ENCODE measurements around the gene ACAD11. TPM values are rescaled to one million over a fixed set of nuclear protein-coding genes. Genes with fewer than 3 reads are reported as not detected.
A peak's percentile ranks its signal among the peaks of the same experiment; 100 is the strongest.

The ACAD11 gene
- total RNA-seq, 2 donors from 2014 or later: 28.8 to 52.1 TPM

GRCh38 chr3:132549169-132549568 is 110.4 kb downstream of the ACAD11 start:
- H3K4me1 ChIP-seq: peaks cover 65% of the 10 kb centered on the region
- H3K27ac ChIP-seq: peak overlapping the region; percentile 31 to 68 (median 58)
- 44 to 49% methylated on average over 8 of the region's 8 CpGs for WGBS, 2 donors
- ATAC-seq (peak; percentile 75), DNase-seq (peak; percentile 48 to 64 (median 52))
- intact Hi-C loops (cut with DNase I): no loop called here
- TF ChIP-seq CTCF (IDR thresholded peaks at IDR 0.05) (no peak), POLR2A (IDR thresholded peaks at IDR 0.05) (no peak)
- H3K4me3 ChIP-seq: no peak overlapping the region
- no peaks in the 10 kb centered on the region for H3K9me3 ChIP-seq
- no peaks in the 10 kb centered on the region for H3K27me3 ChIP-seq
- no peaks in the 10 kb centered on the region for H3K36me3 ChIP-seq (replicated peaks in 1 of 2; ENCODE audit: insufficient read depth in 1 of 2, low read depth in 2 of 2)

- intact Hi-C loops (cut with DNase I): no loop called here
- H3K36me3 ChIP-seq (replicated peaks in 1 of 2; ENCODE audit: insufficient read depth in 1 of 2, low read depth in 2 of 2): no peaks in the 10 kb centered on the region
- 91 to 96% methylated on average over 3 of the region's 3 CpGs for WGBS, 2 donors
- H3K9me3 ChIP-seq: no peaks in the 10 kb centered on the region
- TF ChIP-seq CTCF (IDR thresholded peaks at IDR 0.05) (no peak), POLR2A (IDR thresholded peaks at IDR 0.05) (no peak)
- H3K27me3 ChIP-seq: no peaks in the 10 kb centered on the region
- DNase-seq: no peak
- no peak overlapping the region for H3K27ac ChIP-seq
- H3K4me3 ChIP-seq: no peak overlapping the region
- no peak for ATAC-seq
- H3K4me1 ChIP-seq: peaks cover 39% of the 10 kb centered on the region
Observed at GRCh38 chr3:132545471-132545870, 114.1 kb downstream of the ACAD11 start.

GRCh38 chr3:132544130-132544529 is 115.5 kb downstream of the ACAD11 start:
- Histone ChIP-seq H3K4me3 (no peak overlapping the region), H3K36me3 (replicated peaks in 1 of 2; ENCODE audit: insufficient read depth in 1 of 2, low read depth in 2 of 2) (no peaks in the 10 kb centered on the region), H3K9me3 (no peaks in the 10 kb centered on the region), H3K4me1 (peaks cover 26% of the 10 kb centered on the region), H3K27ac (no peak overlapping the region), H3K27me3 (no peaks in the 10 kb centered on the region)
- 95 to 97% methylated on average over 2 of the region's 2 CpGs for whole genome bisulfite sequencing, 2 donors
- intact Hi-C loops (cut with DNase I): no loop called here
- ATAC-seq (no peak), DNase-seq (no peak)
- TF ChIP-seq POLR2A (IDR thresholded peaks at IDR 0.05): no peak
- no peak for TF ChIP-seq CTCF (IDR thresholded peaks at IDR 0.05)

GRCh38 chr3:132543011-132543739 is 116.4 kb downstream of the ACAD11 start:
- ATAC-seq (peak; percentile 55), DNase-seq (no peak)
- H3K36me3 ChIP-seq (replicated peaks in 1 of 2; ENCODE audit: insufficient read depth in 1 of 2, low read depth in 2 of 2): no peaks in the 10 kb centered on the region
- no peaks in the 10 kb centered on the region for H3K27me3 ChIP-seq
- no peak for TF ChIP-seq POLR2A (IDR thresholded peaks at IDR 0.05)
- no peak for TF ChIP-seq CTCF (IDR thresholded peaks at IDR 0.05)
- WGBS, 2 donors: 40 to 45% methylated on average over 2 of the region's 2 CpGs
- peak overlapping the region; percentile 11 to 62 (median 32) for H3K27ac ChIP-seq
- no peak overlapping the region for H3K4me3 ChIP-seq
- intact Hi-C loops (cut with DNase I): no loop called here
- peaks cover 23% of the 10 kb centered on the region for H3K4me1 ChIP-seq
- no peaks in the 10 kb centered on the region for H3K9me3 ChIP-seq

GRCh38 chr3:132542577-132542976 is 117.0 kb downstream of the ACAD11 start:
- no peaks in the 10 kb centered on the region for H3K27me3 ChIP-seq
- H3K4me1 ChIP-seq: peaks cover 26% of the 10 kb centered on the region
- no peaks in the 10 kb centered on the region for H3K9me3 ChIP-seq
- intact Hi-C loops (cut with DNase I): no loop called here
- DNase-seq: no peak
- H3K36me3 ChIP-seq (replicated peaks in 1 of 2; ENCODE audit: insufficient read depth in 1 of 2, low read depth in 2 of 2): no peaks in the 10 kb centered on the region
- WGBS, 2 donors: 70 to 86% methylated on average over 2 of the region's 2 CpGs
- no peak overlapping the region for H3K4me3 ChIP-seq
- ATAC-seq: no peak
- TF ChIP-seq CTCF (IDR thresholded peaks at IDR 0.05): no peak
- no peak for TF ChIP-seq POLR2A (IDR thresholded peaks at IDR 0.05)
- H3K27ac ChIP-seq: peak overlapping the region in 2 of 4 donors; percentile 46 to 62

Measured in body of pancreas (tissue), 4 donors.